IMR-90 (cell line): ENCODE data around the gene CCDC12. TPM values are rescaled to one million over a fixed set of nuclear protein-coding genes. Genes with fewer than 3 reads are reported as not detected.

ENCODE experiments used
- ATAC-seq: fragments of 200-7000 bp; cut with Tn5 transposase; 2 replicates; pipeline ENCODE4 v1.9.1; 2020; ENCODE audit warnings: low read depth, mild to moderate bottlenecking, moderate library complexity
- BruUV-seq: library from RNA; stranded (reverse); fragments of 400-500 nt; replicated peaks from 2 replicates; lab custom pipeline; 2021; lab: Mats Ljungman, UMichigan
- CTCF ChIA-PET: fragments of 300-600 bp; formaldehyde crosslinking; extraction: SDS; loops from one replicate; lab custom pipeline; 2021; ENCODE audit warnings: antibody characterized with exemption; lab: Yijun Ruan, JAX
- POLR2A ChIA-PET: fragments of 300-600 bp; sonication (Branson Sonifier 250); formaldehyde crosslinking; loops from one replicate; lab custom pipeline; 2022; ENCODE audit warnings: antibody characterized with exemption; ENCODE audit not compliant: unreplicated experiment; lab: Charles Lee
- DNase-seq: peaks from one replicate; pipeline ENCODE4 v3.0.0; 2013
- H2AFZ ChIP-seq: replicated peaks from 2 replicates; pipeline ENCODE3; 2013; ENCODE audit warnings: low read length, mild to moderate bottlenecking; ENCODE audit not compliant: poor library complexity
- H2AK5ac ChIP-seq: 2 replicates; pipeline ENCODE4 v1.6.1; 2013; ENCODE audit warnings: low read depth, low read length, inconsistent platforms
- H2AK9ac ChIP-seq: replicated peaks from 2 replicates; pipeline ENCODE3; 2013; ENCODE audit warnings: mild to moderate bottlenecking, low read depth, low read length, moderate library complexity; ENCODE audit not compliant: poor library complexity
- H2BK120ac ChIP-seq: 2 replicates; pipeline ENCODE4 v1.6.1; 2013; ENCODE audit warnings: low read depth, low read length, inconsistent platforms
- H2BK15ac ChIP-seq: 3 replicates; pipeline ENCODE4 v1.6.1; 2013; ENCODE audit warnings: low read depth, low read length, inconsistent platforms
- H2BK20ac ChIP-seq: 2 replicates; pipeline ENCODE4 v1.6.1; 2013; ENCODE audit warnings: low read depth, mild to moderate bottlenecking, inconsistent platforms, low read length, moderate library complexity
- H2BK5ac ChIP-seq: 2 replicates; pipeline ENCODE4 v1.6.1; 2013; ENCODE audit warnings: mild to moderate bottlenecking, low read depth, low read length, inconsistent platforms; ENCODE audit not compliant: poor library complexity, severe bottlenecking
- H3K14ac ChIP-seq: replicated peaks from 2 replicates; pipeline ENCODE4 v1.6.1; 2013; ENCODE audit warnings: low read depth, low read length, inconsistent platforms
- H3K18ac ChIP-seq: 2 replicates; pipeline ENCODE4 v1.6.1; 2013; ENCODE audit warnings: low read depth, low read length, control low read depth
- H3K23ac ChIP-seq: 2 replicates; pipeline ENCODE4 v1.6.1; 2013; ENCODE audit warnings: low read depth, low read length, inconsistent platforms
- H3K27ac ChIP-seq: 2 replicates; pipeline ENCODE4 v1.5.1; 2013; ENCODE audit warnings: mild to moderate bottlenecking, control low read depth, low read length; ENCODE audit not compliant: insufficient read depth
- H3K27me3 ChIP-seq: 2 replicates; pipeline ENCODE4 v1.6.1; 2013; ENCODE audit warnings: low read length; ENCODE audit not compliant: control insufficient read depth, insufficient read depth
- H3K36me3 ChIP-seq: 2 replicates; pipeline ENCODE4 v1.6.1; 2013; ENCODE audit warnings: low read length, mixed read lengths; ENCODE audit not compliant: control insufficient read depth, insufficient read depth
- H3K4ac ChIP-seq: 2 replicates; pipeline ENCODE4 v1.6.1; 2013; ENCODE audit warnings: low read depth, low read length, inconsistent platforms
- H3K4me1 ChIP-seq: 2 replicates; pipeline ENCODE4 v1.6.1; 2013; ENCODE audit warnings: low read length, mixed read lengths; ENCODE audit not compliant: control insufficient read depth, insufficient read depth
- H3K4me2 ChIP-seq: 2 replicates; pipeline ENCODE4 v1.6.1; 2013; ENCODE audit warnings: low read depth, mild to moderate bottlenecking, control low read depth, low read length, moderate library complexity
- H3K4me3 ChIP-seq: 2 replicates; pipeline ENCODE4 v1.5.1; 2013; ENCODE audit warnings: low read depth, mild to moderate bottlenecking, control low read depth, low read length, moderate library complexity; ENCODE audit not compliant: insufficient read depth
- H3K56ac ChIP-seq: 2 replicates; pipeline ENCODE4 v1.6.1; 2013; ENCODE audit warnings: low read length, inconsistent platforms; ENCODE audit not compliant: insufficient read depth; ENCODE audit errors: extremely low read depth
- H3K79me1 ChIP-seq, 2 experiments: 2 replicates each; pipeline ENCODE4 v1.6.1; 2013; ENCODE audit warnings: low read length in 2 of 2, inconsistent platforms in 1 of 2, low read depth in 1 of 2
- H3K9ac ChIP-seq: 2 replicates; pipeline ENCODE4 v1.6.1; 2013; ENCODE audit warnings: low read depth, low read length, control low read depth
- H3K9me1 ChIP-seq: 2 replicates; pipeline ENCODE4 v1.6.1; 2013; ENCODE audit warnings: low read length, inconsistent platforms; ENCODE audit not compliant: insufficient read depth
- H3K9me3 ChIP-seq: 2 replicates; pipeline ENCODE4 v1.6.1; 2013; ENCODE audit warnings: low read length; ENCODE audit not compliant: control insufficient read depth, insufficient read depth
- H4K20me1 ChIP-seq: 2 replicates; pipeline ENCODE4 v1.6.1; 2013; ENCODE audit warnings: low read length, inconsistent platforms; ENCODE audit not compliant: insufficient read depth
- H4K5ac ChIP-seq: 2 replicates; pipeline ENCODE4 v1.6.1; 2013; ENCODE audit warnings: mild to moderate bottlenecking, low read depth, low read length, control low read depth
- H4K8ac ChIP-seq, 2 experiments: 2 replicates each; pipeline ENCODE4 v1.6.1; 2013; ENCODE audit warnings: low read depth in 2 of 2, low read length in 2 of 2, control low read depth in 1 of 2, inconsistent platforms in 1 of 2
- H4K91ac ChIP-seq: 2 replicates; pipeline ENCODE4 v1.6.1; 2013; ENCODE audit warnings: low read depth, low read length, inconsistent platforms; ENCODE audit not compliant: insufficient read depth
- CEBPB ChIP-seq: IDR thresholded peaks from 2 replicates; pipeline ENCODE4 v1.6.1; 2012; ENCODE audit warnings: low read depth, low read length, improper control_type of control experiment
- CHD1 ChIP-seq: IDR thresholded peaks from 2 replicates; pipeline ENCODE4 v1.6.1; 2012; ENCODE audit warnings: low read depth, low read length, improper control_type of control experiment
- ELK1 ChIP-seq: fragments of 150-350 bp; IDR thresholded peaks from 2 replicates; pipeline ENCODE4 v1.6.1; 2016; ENCODE audit warnings: low read depth, mild to moderate bottlenecking, low read length, moderate library complexity, borderline replicate concordance
- FOS ChIP-seq: fragments of 150-350 bp; IDR thresholded peaks from 2 replicates; pipeline ENCODE4 v1.6.1; 2016; ENCODE audit warnings: low read depth, low read length
- MAFK ChIP-seq: IDR thresholded peaks from 2 replicates; pipeline ENCODE4 v1.6.1; 2012; ENCODE audit warnings: low read depth, low read length, improper control_type of control experiment
- MAZ ChIP-seq: IDR thresholded peaks from 2 replicates; pipeline ENCODE4 v1.6.1; 2012; ENCODE audit warnings: low read depth, mild to moderate bottlenecking, low read length, improper control_type of control experiment, moderate library complexity, borderline replicate concordance
- MXI1 ChIP-seq: IDR thresholded peaks from 2 replicates; pipeline ENCODE4 v1.6.1; 2012; ENCODE audit warnings: low read depth, mild to moderate bottlenecking, low read length, moderate library complexity, borderline replicate concordance
- RAD21 ChIP-seq: IDR thresholded peaks from 2 replicates; pipeline ENCODE4 v1.6.1; 2012; ENCODE audit warnings: low read length, improper control_type of control experiment
- RCOR1 ChIP-seq: IDR thresholded peaks from 2 replicates; pipeline ENCODE4 v1.6.1; 2012; ENCODE audit warnings: mild to moderate bottlenecking, low read length, improper control_type of control experiment; ENCODE audit not compliant: insufficient replicate concordance
- RFX5 ChIP-seq: IDR thresholded peaks from 2 replicates; pipeline ENCODE4 v1.8.0; 2012; ENCODE audit warnings: low read depth, mild to moderate bottlenecking, low read length, moderate library complexity
- WGBS, 2 experiments: methylation state at CpG; one replicate each; pipeline versions ENCODE4 v1.1.5 to v1.1.7; 2013; ENCODE audit warnings: missing lambda C conversion rate in 2 of 2; ENCODE audit not compliant: insufficient read length in 1 of 2; ENCODE audit errors: extremely low coverage in 2 of 2; 5-methylcytosine and 5-hydroxymethylcytosine counted together
- dilution Hi-C: fragments of 300-500 bp; cut with HindIII; formaldehyde crosslinking; loops from one replicate; pipeline ENCODE4 v1.14.3; 2018; ENCODE audit warnings: low sequenced_read_pairs; ENCODE audit not compliant: unreplicated experiment
- in situ Hi-C: fragments of 300-500 bp; cut with MboI; formaldehyde crosslinking; loops from 3 replicates; pipeline ENCODE4 v1.14.3; 2019; ENCODE audit warnings: low sequenced_read_pairs, inconsistent platforms, mixed read lengths
- intact Hi-C: fragments of 100-400 bp; cut with micrococcal nuclease; formaldehyde crosslinking; loops from 2 replicates; pipeline ENCODE4 v1.10.0; 2022
- polyA plus RNA-seq, 3 experiments: library from polyadenylated mRNA; depleted of rRNA; stranded (reverse); fragments of >200 nt; gene quantifications; 2 replicates each; pipeline ENCODE4 v1.2.3, GENCODE V29; 2012; ENCODE audit warnings: low replicate concordance in 1 of 3
- total RNA-seq: library from RNA; depleted of rRNA; stranded (reverse); fragments of >200 nt; gene quantifications from 2 replicates; pipeline ENCODE4 v1.2.3, GENCODE V29; 2012
- TF ChIP-seq, protein P1 (sequence below): fragments of 150-350 bp; IDR thresholded peaks from 2 replicates; pipeline ENCODE4 v1.6.1; 2017; ENCODE audit warnings: mild to moderate bottlenecking, antibody characterized with exemption, low read length, low read depth

The CCDC12 gene
- total and polyA plus RNA-seq, 2 of the 4 experiments (the other 2 are of a cell fraction), result 15.2 to 35.1 TPM

- no peak overlapping the region for H3K4me3 ChIP-seq
- no peaks in the 10 kb centered on the region for H3K79me1 ChIP-seq
- H2AK9ac ChIP-seq, result peak overlapping the region; percentile 62
- peaks cover 4% of the 10 kb centered on the region; the same call in 1 of the 2 replicates for H3K9me1 ChIP-seq
- H3K36me3 ChIP-seq, result no peaks in the 10 kb centered on the region
- peak overlapping the region in 1 of 2 experiments; percentile 69; a peak in 2 of 4 replicates for H4K8ac ChIP-seq
- 0 out of 2 replicates have a peak overlapping the region, but pooled peaks have one; percentile 18 for H2BK20ac ChIP-seq
- no peak overlapping the region for H2BK15ac ChIP-seq
- peak overlapping the region; percentile 67 for H2AFZ ChIP-seq
- peak overlapping the region; percentile 75; the same call in 1 of the 2 replicates for H3K4ac ChIP-seq
- peak overlapping the region; percentile 50; the same call in 1 of the 2 replicates for H2AK5ac ChIP-seq
- H4K5ac ChIP-seq, result no peak overlapping the region
- ChIA-PET POLR2A (no interaction called here), CTCF (no interaction called here)
- H3K14ac ChIP-seq, result no peak overlapping the region
- peak; percentile 52 for ATAC-seq
- 44% methylated on average over 5 of the region's 21 CpGs; no CpG with 5 or more reads in 1 of the 2 experiments for WGBS, 2 experiments
- no peak overlapping the region for H3K56ac ChIP-seq
- in situ Hi-C loops, result no loop called here
- BruUV-seq, result no TSS peak
- no peaks in the 10 kb centered on the region for H4K20me1 ChIP-seq
- H3K4me2 ChIP-seq, result no peak overlapping the region
- intact Hi-C loops, result no loop called here
- peak; percentile 49 for DNase-seq
- H3K9me3 ChIP-seq, result no peaks in the 10 kb centered on the region
- H2BK120ac ChIP-seq, result 0 out of 2 replicates have a peak overlapping the region, but pooled peaks have one; percentile 34
- H3K9ac ChIP-seq, result no peak overlapping the region
- H3K27ac ChIP-seq, result no peak overlapping the region
- H4K91ac ChIP-seq, result no peak overlapping the region
- H3K27me3 ChIP-seq, result peaks cover 2% of the 10 kb centered on the region; the same call in 1 of the 2 replicates
- dilution Hi-C loops, result no loop called here
- no peak overlapping the region for H2BK5ac ChIP-seq
- no peak overlapping the region for H3K23ac ChIP-seq
- H3K4me1 ChIP-seq, result peaks cover 2% of the 10 kb centered on the region; the same call in 1 of the 2 replicates
- no peak overlapping the region for H3K18ac ChIP-seq
- no peak for TF ChIP-seq ELK1
- TF ChIP-seq RFX5, result no peak
- TF ChIP-seq CEBPB, result no peak
- TF ChIP-seq RAD21, result no peak
- TF ChIP-seq, protein P1, sequence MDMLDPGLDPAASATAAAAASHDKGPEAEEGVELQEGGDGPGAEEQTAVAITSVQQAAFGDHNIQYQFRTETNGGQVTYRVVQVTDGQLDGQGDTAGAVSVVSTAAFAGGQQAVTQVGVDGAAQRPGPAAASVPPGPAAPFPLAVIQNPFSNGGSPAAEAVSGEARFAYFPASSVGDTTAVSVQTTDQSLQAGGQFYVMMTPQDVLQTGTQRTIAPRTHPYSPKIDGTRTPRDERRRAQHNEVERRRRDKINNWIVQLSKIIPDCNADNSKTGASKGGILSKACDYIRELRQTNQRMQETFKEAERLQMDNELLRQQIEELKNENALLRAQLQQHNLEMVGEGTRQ, result 0 out of 2 replicates have a peak, but pooled peaks have one; percentile 15
- no peak for TF ChIP-seq MAFK
- no peak for TF ChIP-seq MXI1
- no peak for TF ChIP-seq RCOR1
- TF ChIP-seq CHD1, result no peak
- TF ChIP-seq MAZ, result peak; percentile 64; the same call in 1 of the 2 replicates
- TF ChIP-seq FOS, result 0 out of 2 replicates have a peak, but pooled peaks have one; percentile 27
Measured at GRCh38 chr3:46903341-46904302, 72.9 kb downstream of the CCDC12 start.
